Posterior cingulate gyrus (tissue), 11 donors: ENCODE data around the gene SRPK1.
A peak's percentile ranks its signal among the peaks of the same experiment; 100 is the strongest.

ENCODE experiments used
- DNase-seq, 10 donors: peaks; one replicate each; pipeline versions ENCODE4 v3.0.0 to v3.0.0-alpha.2; 2020 to 2021; ENCODE audit warnings: mixed read lengths in 3 of 10
- intact Hi-C: fragments of 100-400 bp; cut with DNase I; formaldehyde crosslinking; loops from one replicate; pipeline ENCODE4 v1.15.1; 2023

SRPK1 gene

GRCh38 chr6:35787266-35788218 lies 133.4 kb downstream of the SRPK1 start:
- DNase-seq, result no peak
- intact Hi-C loops, result loop anchor here (1.0 kb wide), 1 partner anchor 11 kb away; no protein-coding TSS in a partner anchor

- peak in 2 of 10 donors; percentile 82 to 90 for DNase-seq
- intact Hi-C loops, result loop anchor here (1.0 kb wide), 1 partner anchor 11 kb away; no protein-coding TSS in a partner anchor
Measured at GRCh38 chr6:35786810-35787209, 134.1 kb downstream of the SRPK1 start.

DNA sequence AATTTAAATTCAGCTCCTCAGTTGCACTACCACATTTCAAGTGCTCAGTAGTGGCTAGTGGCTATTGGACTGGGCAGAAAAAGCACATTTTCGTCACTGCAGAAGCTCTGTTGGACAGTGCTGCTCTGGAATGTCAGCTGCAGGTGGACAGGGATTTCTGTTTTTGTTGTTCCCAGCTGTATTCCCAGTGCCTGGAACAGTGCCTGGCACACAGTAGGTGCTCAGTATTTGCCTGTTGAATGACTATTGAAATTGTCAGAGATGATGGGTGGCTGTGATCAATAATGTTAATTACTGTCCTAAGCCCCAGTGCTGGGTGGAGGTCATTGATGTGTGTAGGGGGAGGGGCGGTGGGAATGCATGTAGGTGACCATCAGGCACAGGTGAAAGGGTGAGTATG lies 134.6 kb downstream of the SRPK1 start:
- no peak for DNase-seq
- intact Hi-C loops, result no loop called here

GRCh38 chr6:35784200-35784599 lies 136.7 kb downstream of the SRPK1 start:
- no peak for DNase-seq
- intact Hi-C loops, result no loop called here
